Measurements from ENCODE around the gene POU3F4. TPM values are rescaled to one million over a fixed set of nuclear protein-coding genes. Genes with fewer than 3 reads are reported as not detected.
A peak's percentile ranks its signal among the peaks of the same experiment; 100 is the strongest.

Gene POU3F4
- total RNA-seq, 1 experiment from 2014 or later, result not detected

GRCh38 chrX:83510510-83511062 is 2.5 kb downstream of the POU3F4 start:
- Histone ChIP-seq H3K4me3 (ENCODE audit: low read depth in 2 of 2, low read length in 2 of 2) (peak overlapping the region; percentile 26 to 55), H3K36me3 (ENCODE audit: control insufficient read depth, insufficient read depth, low read length) (no peaks in the 10 kb centered on the region), H3K27me3 (ENCODE audit: control insufficient read depth, insufficient read depth, low read length) (no peaks in the 10 kb centered on the region; the same call in 1 of the 2 replicates), H3K9me3 (ENCODE audit: control insufficient read depth, insufficient read depth, low read depth, low read length) (no peaks in the 10 kb centered on the region), H3K4me1 (ENCODE audit: control insufficient read depth, insufficient read depth, low read length) (no peaks in the 10 kb centered on the region), H3K27ac (ENCODE audit: low read length) (no peak overlapping the region)
- DNase-seq (ENCODE audit: low read depth, low spot score) (no peak), ATAC-seq (no peak)
- ChIA-PET POLR2A (interaction anchor here (0.6 kb wide), 1 partner anchor 84 kb away, joined by 3 read pairs; no protein-coding TSS in a partner anchor), CTCF (interaction anchor here (0.8 kb wide), 1 partner anchor 124 kb away, joined by 3 read pairs; no protein-coding TSS in a partner anchor)
- intact Hi-C loops (cut with micrococcal nuclease; ENCODE audit: unreplicated experiment), result no loop called here
- no peak for TF ChIP-seq REST (IDR thresholded peaks at IDR 0.05; ENCODE audit: insufficient read depth in 1 of 2, low read depth in 2 of 2, low read length in 1 of 2)
- BruUV-seq (replicated peaks), result no TSS peak
- in situ Hi-C loops (cut with HindIII; ENCODE audit: low pct_unique_long_range_greater_than_20kb, low sequenced_read_pairs), result no loop called here

- in situ Hi-C loops (cut with HindIII; ENCODE audit: low pct_unique_long_range_greater_than_20kb, low sequenced_read_pairs), result no loop called here
Observed at GRCh38 chrX:83511208-83511607, 3.1 kb downstream of the POU3F4 start.

More at GRCh38 chrX:83511208-83511607, 3.1 kb downstream of the POU3F4 start:
- Histone ChIP-seq H3K36me3 (ENCODE audit: control insufficient read depth, insufficient read depth, low read length) (no peaks in the 10 kb centered on the region), H3K4me1 (ENCODE audit: control insufficient read depth, insufficient read depth, low read length) (no peaks in the 10 kb centered on the region), H3K4me3 (ENCODE audit: low read depth in 2 of 2, low read length in 2 of 2) (peak overlapping the region; percentile 26 to 55; a peak in 3 of 4 replicates), H3K27ac (ENCODE audit: low read length) (no peak overlapping the region), H3K27me3 (ENCODE audit: control insufficient read depth, insufficient read depth, low read length) (no peaks in the 10 kb centered on the region; the same call in 1 of the 2 replicates), H3K9me3 (ENCODE audit: control insufficient read depth, insufficient read depth, low read depth, low read length) (no peaks in the 10 kb centered on the region)
- no peak for DNase-seq (ENCODE audit: low read depth, low spot score)
- ATAC-seq, result peak; percentile 78
- ChIA-PET POLR2A (interaction anchor here (0.6 kb wide), 1 partner anchor 84 kb away, joined by 3 read pairs; no protein-coding TSS in a partner anchor), CTCF (interaction anchor here (0.8 kb wide), 1 partner anchor 124 kb away, joined by 3 read pairs; no protein-coding TSS in a partner anchor)
- intact Hi-C loops (cut with micrococcal nuclease; ENCODE audit: unreplicated experiment), result no loop called here
- no TSS peak for BruUV-seq (replicated peaks)
- TF ChIP-seq TCF7L2 (IDR thresholded peaks at IDR 0.05; ENCODE audit: low read depth, low read length) (no peak), POLR2AphosphoS5 (IDR thresholded peaks at IDR 0.05; ENCODE audit: low read depth, low read length) (no peak), CTCF (IDR thresholded peaks at IDR 0.05) (peak; percentile 45; the same call in 1 of the 2 replicates), REST (IDR thresholded peaks at IDR 0.05; ENCODE audit: insufficient read depth in 1 of 2, low read depth in 2 of 2, low read length in 1 of 2) (no peak), SIN3A (IDR thresholded peaks at IDR 0.05; ENCODE audit: borderline replicate concordance, insufficient read depth, low read depth, low read length) (no peak)

Data from Panc1 (cell line).